ENCODE measurements around the gene TPGS1.

GRCh38 chr19:541699-542098 is 34.4 kb downstream of the TPGS1 start:
- no peak for TF ChIP-seq EP300 (IDR thresholded peaks at IDR 0.05; ENCODE audit: borderline replicate concordance)
- TF ChIP-seq TAF1 (IDR thresholded peaks at IDR 0.05; ENCODE audit: low read depth): no peak
